Activated T-helper 17 cell treated with anti-CD3 and anti-CD28 coated beads, Interleukin-2, amount 50 U/mL, for 72 hours (primary cell): ENCODE results near the gene SLC1A2. TPM values are rescaled to one million over a fixed set of nuclear protein-coding genes. Genes with fewer than 3 reads are reported as not detected.
A peak's percentile ranks its signal among the peaks of the same experiment; 100 is the strongest.

Experiments
- ATAC-seq: fragments of 150-1000 bp; cut with Tn5 transposase; replicated peaks from 2 replicates; pipeline ENCODE4 v1.10.0; 2021; ENCODE audit warnings: mild to moderate bottlenecking, moderate library complexity
- H3K27ac Mint-ChIP-seq: one replicate; pipeline ENCODE4 v1.8.0; 2022; ENCODE audit warnings: mixed read lengths
- H3K27me3 Mint-ChIP-seq: one replicate; pipeline ENCODE4 v1.8.0; 2022; ENCODE audit warnings: mixed read lengths
- H3K36me3 Mint-ChIP-seq: one replicate; pipeline ENCODE4 v1.8.0; 2022; ENCODE audit warnings: low read depth, mild to moderate bottlenecking, mixed read lengths
- H3K4me1 Mint-ChIP-seq: one replicate; pipeline ENCODE4 v1.8.0; 2022; ENCODE audit warnings: mixed read lengths
- H3K4me3 Mint-ChIP-seq: one replicate; pipeline ENCODE4 v1.8.0; 2022; ENCODE audit warnings: mild to moderate bottlenecking, mixed read lengths
- H3K9me3 Mint-ChIP-seq: one replicate; pipeline ENCODE4 v1.8.0; 2022; ENCODE audit warnings: mixed read lengths
- total RNA-seq, 2 donors: library from RNA; stranded (reverse); gene quantifications; one replicate each; pipeline ENCODE4 v1.2.3, GENCODE V29; 2022

The SLC1A2 gene
- total RNA-seq, 2 donors from 2014 or later, result not detected

DNA sequence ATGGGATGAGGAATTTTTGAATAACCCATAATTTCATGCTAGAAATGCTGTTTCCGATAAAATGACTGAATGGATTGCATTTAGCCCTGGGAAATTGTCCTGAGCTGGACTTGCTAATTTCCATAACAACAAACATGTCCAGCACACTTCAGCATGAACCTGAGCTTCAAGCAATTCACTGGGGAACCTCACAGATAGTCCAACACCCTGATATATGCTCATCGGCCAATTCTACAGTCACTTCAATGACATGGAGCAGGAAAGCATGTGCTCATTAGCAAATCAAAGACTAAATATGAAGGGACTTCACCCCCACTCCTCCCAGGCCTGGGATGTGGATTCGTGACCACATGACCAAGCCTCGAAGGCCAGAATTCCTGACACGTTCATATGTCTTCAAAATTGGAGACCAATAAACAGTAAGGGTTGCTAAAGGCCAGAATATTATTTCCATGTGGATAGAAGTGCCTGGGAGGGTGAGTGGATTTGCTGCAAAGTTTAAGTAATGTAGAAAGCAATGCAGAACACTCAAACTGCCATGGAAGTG is 131.9 kb downstream of the SLC1A2 start:
- Mint-ChIP-seq H3K27me3 (no peaks in the 10 kb centered on the region), H3K4me1 (peaks cover 16% of the 10 kb centered on the region), H3K9me3 (no peaks in the 10 kb centered on the region), H3K36me3 (no peaks in the 10 kb centered on the region), H3K27ac (no peak overlapping the region), H3K4me3 (no peak overlapping the region)
- no peak for ATAC-seq

- no peaks in the 10 kb centered on the region for H3K36me3 Mint-ChIP-seq
Measured at GRCh38 chr11:35286126-35286525, 133.2 kb downstream of the SLC1A2 start.

DNA sequence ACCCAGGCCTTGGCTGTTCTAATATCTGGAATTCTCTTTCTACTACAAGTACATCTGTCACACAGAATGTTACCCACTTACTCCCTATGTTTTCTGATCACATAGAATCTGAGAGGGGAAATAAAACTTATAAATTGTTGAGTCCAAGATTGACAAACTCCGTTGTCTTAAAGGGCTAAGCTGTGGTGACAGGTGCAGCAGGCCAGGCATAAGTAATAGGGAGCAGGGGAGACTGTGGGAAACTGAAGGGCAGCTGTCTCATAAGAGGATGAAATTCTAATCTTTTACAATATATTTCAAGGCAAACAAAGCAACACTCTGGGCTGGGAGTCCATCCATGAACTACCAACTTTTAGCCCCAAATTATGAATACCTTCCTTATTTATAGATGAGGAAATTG is 133.9 kb downstream of the SLC1A2 start:
- H3K36me3 Mint-ChIP-seq, result no peaks in the 10 kb centered on the region
- no peak for ATAC-seq
- H3K27me3 Mint-ChIP-seq, result no peaks in the 10 kb centered on the region
- peaks cover 9% of the 10 kb centered on the region for H3K4me1 Mint-ChIP-seq
- H3K4me3 Mint-ChIP-seq, result no peak overlapping the region
- no peaks in the 10 kb centered on the region for H3K9me3 Mint-ChIP-seq
- H3K27ac Mint-ChIP-seq, result no peak overlapping the region

More at GRCh38 chr11:35286126-35286525, 133.2 kb downstream of the SLC1A2 start:
- peaks cover 9% of the 10 kb centered on the region for H3K4me1 Mint-ChIP-seq
- ATAC-seq, result no peak
- H3K9me3 Mint-ChIP-seq, result no peaks in the 10 kb centered on the region
- H3K27me3 Mint-ChIP-seq, result no peaks in the 10 kb centered on the region
- H3K27ac Mint-ChIP-seq, result no peak overlapping the region
- H3K4me3 Mint-ChIP-seq, result no peak overlapping the region

GRCh38 chr11:35282221-35282882 is 137.0 kb downstream of the SLC1A2 start:
- Mint-ChIP-seq H3K36me3 (no peaks in the 10 kb centered on the region), H3K4me1 (peaks cover 5% of the 10 kb centered on the region), H3K27ac (no peak overlapping the region), H3K4me3 (no peak overlapping the region), H3K27me3 (no peaks in the 10 kb centered on the region), H3K9me3 (no peaks in the 10 kb centered on the region)
- ATAC-seq, result peak; percentile 94

GRCh38 chr11:35281169-35281688 is 138.1 kb downstream of the SLC1A2 start:
- H3K9me3 Mint-ChIP-seq, result no peaks in the 10 kb centered on the region
- H3K36me3 Mint-ChIP-seq, result no peaks in the 10 kb centered on the region
- no peak overlapping the region for H3K27ac Mint-ChIP-seq
- ATAC-seq, result no peak
- peaks cover 14% of the 10 kb centered on the region for H3K4me1 Mint-ChIP-seq
- H3K27me3 Mint-ChIP-seq, result no peaks in the 10 kb centered on the region
- H3K4me3 Mint-ChIP-seq, result no peak overlapping the region

DNA sequence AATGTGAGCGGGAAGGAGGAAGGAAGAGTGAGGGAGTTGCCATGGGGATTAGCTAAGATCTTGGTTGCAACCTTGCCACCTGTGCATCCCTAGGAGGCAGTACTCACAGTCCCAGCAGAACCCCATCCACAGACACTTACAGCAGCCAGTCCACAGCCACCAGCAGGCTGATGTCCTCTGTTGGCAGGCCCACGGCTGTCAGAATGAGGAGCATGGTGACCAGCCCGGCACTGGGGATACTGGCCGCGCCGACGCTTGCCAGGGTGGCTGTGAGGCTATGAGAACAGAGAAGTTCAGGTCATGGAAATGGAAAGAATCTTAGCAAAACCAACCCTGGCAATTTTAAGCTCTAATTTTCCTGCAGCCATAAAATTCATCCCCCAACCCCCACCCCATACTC is 138.6 kb downstream of the SLC1A2 start:
- H3K27me3 Mint-ChIP-seq, result no peaks in the 10 kb centered on the region
- no peak for ATAC-seq

GRCh38 chr11:35277827-35278226 is 141.5 kb downstream of the SLC1A2 start:
- no peak for ATAC-seq
- peaks cover 34% of the 10 kb centered on the region for H3K4me1 Mint-ChIP-seq
- no peak overlapping the region for H3K4me3 Mint-ChIP-seq
- peak overlapping the region; percentile 31 for H3K27ac Mint-ChIP-seq
- no peaks in the 10 kb centered on the region for H3K9me3 Mint-ChIP-seq
- no peaks in the 10 kb centered on the region for H3K36me3 Mint-ChIP-seq
- H3K27me3 Mint-ChIP-seq, result no peaks in the 10 kb centered on the region

More for the DNA sequence above, 138.6 kb downstream of the SLC1A2 start:
- Mint-ChIP-seq H3K4me1 (peaks cover 19% of the 10 kb centered on the region), H3K36me3 (no peaks in the 10 kb centered on the region), H3K27ac (no peak overlapping the region), H3K9me3 (no peaks in the 10 kb centered on the region), H3K4me3 (no peak overlapping the region)

DNA sequence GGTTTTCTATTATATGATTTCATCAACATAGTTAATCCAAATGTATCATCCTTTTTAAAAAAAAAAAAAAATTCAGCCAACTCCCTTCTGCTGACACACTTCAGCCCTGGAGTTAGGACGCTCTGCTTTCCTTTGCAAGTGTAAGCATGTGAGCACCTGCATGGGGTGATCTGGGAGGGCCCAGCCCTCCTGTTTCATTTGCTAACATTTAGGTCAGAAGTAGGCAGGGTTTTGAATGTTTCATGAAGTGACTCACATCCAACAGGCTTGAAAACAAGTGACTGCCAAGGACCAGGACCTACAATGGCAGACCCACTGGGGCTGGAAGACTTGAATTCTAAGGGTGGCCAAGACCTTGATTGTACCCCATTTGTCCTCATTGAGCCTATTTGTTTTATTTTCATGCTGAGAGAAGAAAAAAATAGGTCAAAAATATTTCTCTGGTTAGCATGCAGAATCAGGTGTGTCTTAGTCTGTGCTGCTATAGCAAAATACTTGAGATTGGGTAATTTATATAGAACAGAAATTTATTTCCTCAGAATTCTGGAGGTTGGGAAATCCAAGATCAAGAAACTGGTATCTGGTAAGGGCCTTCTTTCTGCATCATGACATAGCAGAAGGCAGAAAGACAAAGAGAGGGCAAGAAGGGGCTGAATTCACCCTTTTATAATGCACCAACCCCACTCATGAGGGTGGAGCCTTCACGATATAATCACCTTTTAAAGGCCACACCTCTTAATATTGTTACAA is 142.8 kb downstream of the SLC1A2 start:
- ATAC-seq, result peak; percentile 73
- Mint-ChIP-seq H3K4me3 (peak overlapping the region; percentile 63), H3K36me3 (no peaks in the 10 kb centered on the region), H3K27me3 (no peaks in the 10 kb centered on the region), H3K4me1 (peaks cover 44% of the 10 kb centered on the region), H3K9me3 (no peaks in the 10 kb centered on the region), H3K27ac (peak overlapping the region; percentile 90)

- ATAC-seq, result no peak
- Mint-ChIP-seq H3K27ac (peak overlapping the region; percentile 90), H3K9me3 (no peaks in the 10 kb centered on the region), H3K36me3 (no peaks in the 10 kb centered on the region), H3K4me3 (peak overlapping the region; percentile 63), H3K27me3 (no peaks in the 10 kb centered on the region), H3K4me1 (peaks cover 44% of the 10 kb centered on the region)
Measured at GRCh38 chr11:35275786-35276170, 143.6 kb downstream of the SLC1A2 start.

DNA sequence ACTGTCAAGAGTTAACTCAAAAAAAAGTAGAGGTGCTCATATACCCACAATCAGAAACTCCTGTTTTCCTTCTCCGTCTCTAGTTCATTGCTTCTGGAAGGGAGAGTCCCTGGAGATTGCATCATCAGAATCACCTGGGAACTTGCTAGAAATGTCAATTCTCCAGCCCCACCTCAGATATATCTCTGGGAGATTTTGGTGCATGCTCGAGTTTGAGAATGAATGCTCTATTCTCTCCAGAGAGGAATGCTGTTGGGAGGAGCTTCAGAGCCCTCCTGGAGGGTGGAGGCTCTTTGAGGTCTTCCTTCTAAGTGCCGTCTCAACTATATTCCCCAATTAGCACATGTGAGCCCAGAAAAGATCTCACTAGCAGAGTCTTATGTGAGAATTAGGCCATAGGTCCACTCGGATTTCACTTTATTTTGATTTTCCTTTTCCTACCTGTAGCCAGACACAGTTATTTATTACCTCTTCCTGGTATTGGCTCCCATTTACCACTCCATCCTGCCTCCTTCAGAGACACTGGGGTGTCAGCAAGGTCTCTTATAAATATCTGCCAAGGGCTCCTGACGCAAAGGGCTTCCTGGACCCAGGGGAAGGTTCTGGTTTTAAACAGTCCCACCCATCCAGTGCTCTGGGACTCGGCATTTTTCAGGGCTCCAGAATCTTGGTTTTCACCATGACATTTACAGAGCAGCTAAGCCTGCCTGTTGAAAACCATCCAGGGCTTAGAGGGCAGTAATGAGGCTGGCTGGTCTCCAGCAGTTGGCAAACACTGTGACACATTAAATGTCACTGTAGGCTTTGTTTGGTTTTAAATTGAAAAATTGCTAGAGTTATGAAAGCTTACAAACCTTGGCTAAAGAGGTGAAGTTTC is 144.2 kb downstream of the SLC1A2 start:
- peak overlapping the region; percentile 63 for H3K4me3 Mint-ChIP-seq
- no peaks in the 10 kb centered on the region for H3K27me3 Mint-ChIP-seq
- H3K36me3 Mint-ChIP-seq, result no peaks in the 10 kb centered on the region
- no peak for ATAC-seq
- peak overlapping the region; percentile 90 for H3K27ac Mint-ChIP-seq
- no peaks in the 10 kb centered on the region for H3K9me3 Mint-ChIP-seq
- H3K4me1 Mint-ChIP-seq, result peaks cover 44% of the 10 kb centered on the region

DNA sequence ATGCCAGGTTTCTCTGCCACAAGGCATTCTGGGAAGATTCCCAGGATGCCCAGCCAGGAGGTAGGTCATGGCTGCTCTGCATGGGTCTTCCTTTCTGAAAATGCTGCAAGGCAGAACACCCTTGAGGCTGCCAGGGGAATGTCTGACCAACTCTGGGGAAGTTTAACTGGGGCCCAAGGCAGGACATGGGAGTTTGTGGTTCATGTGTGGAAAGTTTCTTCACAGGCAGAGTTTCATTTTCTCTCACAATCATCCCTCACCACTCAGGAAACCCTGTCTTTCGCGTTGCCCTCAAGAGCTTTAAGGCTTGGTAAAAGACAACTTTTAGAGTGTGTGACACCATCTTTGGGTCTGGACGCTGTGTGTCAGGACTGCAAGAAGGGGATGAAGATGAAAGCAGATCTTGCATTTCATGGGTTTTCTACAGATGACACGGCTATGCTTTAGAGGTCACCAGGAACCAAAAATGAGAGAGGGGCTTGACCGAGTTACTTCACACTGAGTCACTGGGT is 146.9 kb downstream of the SLC1A2 start:
- peak; percentile 87 for ATAC-seq
- Mint-ChIP-seq H3K4me3 (peak overlapping the region; percentile 57), H3K4me1 (peaks cover 44% of the 10 kb centered on the region), H3K27ac (peak overlapping the region; percentile 79), H3K27me3 (no peaks in the 10 kb centered on the region), H3K36me3 (no peaks in the 10 kb centered on the region), H3K9me3 (no peaks in the 10 kb centered on the region)

DNA sequence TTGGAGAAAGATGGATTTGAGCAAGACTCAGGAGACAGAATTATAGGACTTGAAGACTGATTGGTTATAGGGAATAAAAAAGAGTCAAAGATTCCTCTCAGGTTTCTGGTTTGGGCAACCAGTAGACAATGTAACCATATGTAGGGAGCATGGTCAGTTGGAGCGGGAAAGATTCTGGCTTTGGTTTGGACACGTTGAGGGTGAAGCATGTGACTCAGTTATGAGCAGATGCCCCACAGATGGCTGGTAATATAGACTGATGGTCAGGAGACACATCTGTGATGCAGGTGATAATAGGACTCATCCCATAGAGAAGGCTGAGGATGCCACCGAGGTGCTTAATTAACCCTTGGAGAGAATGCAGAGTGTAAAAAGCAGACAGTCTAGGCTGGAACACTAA is 148.3 kb downstream of the SLC1A2 start:
- H3K4me3 Mint-ChIP-seq, result no peak overlapping the region
- ATAC-seq, result no peak
- no peaks in the 10 kb centered on the region for H3K9me3 Mint-ChIP-seq
- H3K27me3 Mint-ChIP-seq, result no peaks in the 10 kb centered on the region
- H3K27ac Mint-ChIP-seq, result no peak overlapping the region
- H3K36me3 Mint-ChIP-seq, result no peaks in the 10 kb centered on the region
- H3K4me1 Mint-ChIP-seq, result peaks cover 34% of the 10 kb centered on the region

DNA sequence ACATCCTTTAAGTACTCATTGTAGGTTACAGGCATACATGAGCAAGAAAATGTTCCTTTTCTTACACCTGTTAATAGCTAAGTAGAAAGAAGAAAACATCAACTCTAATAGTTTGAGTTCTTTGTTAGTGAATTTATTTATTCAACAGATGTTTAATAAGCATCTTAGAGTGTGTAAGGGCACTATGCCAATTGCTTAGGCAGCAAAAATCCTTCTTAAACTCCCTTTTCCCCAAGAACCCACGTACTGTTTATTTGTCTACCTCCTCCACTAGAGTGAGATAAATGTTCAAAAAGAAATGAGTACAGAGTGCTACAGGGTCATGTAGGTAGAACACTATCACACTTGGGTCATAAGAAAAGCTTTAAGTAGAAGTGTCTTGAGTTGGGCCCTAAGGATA is 149.0 kb downstream of the SLC1A2 start:
- no peak for ATAC-seq
- Mint-ChIP-seq H3K9me3 (no peaks in the 10 kb centered on the region), H3K27ac (no peak overlapping the region), H3K36me3 (no peaks in the 10 kb centered on the region), H3K27me3 (no peaks in the 10 kb centered on the region), H3K4me1 (peaks cover 28% of the 10 kb centered on the region), H3K4me3 (no peak overlapping the region)

DNA sequence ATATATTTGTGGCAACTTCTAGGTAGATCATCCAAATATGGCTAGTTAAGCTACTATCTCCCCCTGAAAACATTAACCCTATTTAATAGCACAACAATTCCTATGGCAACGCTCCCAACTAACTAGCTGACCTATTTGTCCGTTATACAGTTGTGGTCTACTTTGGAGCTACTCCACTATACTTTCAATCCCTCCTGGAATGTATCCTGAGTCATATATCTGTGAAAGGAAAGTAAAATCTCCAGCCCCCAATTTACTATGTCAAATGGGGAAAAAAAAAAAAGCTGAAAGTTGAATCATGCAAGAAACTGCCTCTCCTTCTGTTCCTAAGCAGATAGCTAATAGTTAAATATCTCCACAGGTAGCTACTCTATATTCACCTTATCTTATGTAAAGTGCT is 151.9 kb downstream of the SLC1A2 start:
- H3K4me1 Mint-ChIP-seq, result peaks cover 10% of the 10 kb centered on the region
- no peak for ATAC-seq
- H3K27ac Mint-ChIP-seq, result no peak overlapping the region
- H3K36me3 Mint-ChIP-seq, result no peaks in the 10 kb centered on the region
- no peak overlapping the region for H3K4me3 Mint-ChIP-seq
- H3K27me3 Mint-ChIP-seq, result no peaks in the 10 kb centered on the region
- H3K9me3 Mint-ChIP-seq, result no peaks in the 10 kb centered on the region
